A673 (cell line): ENCODE data around the gene LIPI. TPM values are rescaled to one million over a fixed set of nuclear protein-coding genes. Genes with fewer than 3 reads are reported as not detected.
"Not testable (repeated sequence)": the region's sequence is repeated elsewhere in the genome, so short reads cannot be mapped to it uniquely, and the experiment has no call there.

ENCODE experiments used
- BruUV-seq: library from RNA; stranded (reverse); fragments of 400-500 nt; replicated peaks from 2 replicates; lab custom pipeline; 2021; lab: Mats Ljungman, UMichigan
- CTCF ChIA-PET: fragments of 300-600 bp; sonication (Branson Sonifier 250); formaldehyde crosslinking; loops from one replicate; lab custom pipeline; 2022; ENCODE audit warnings: antibody characterized with exemption; lab: Charles Lee
- POLR2A ChIA-PET: fragments of 300-600 bp; sonication (Branson Sonifier 250); formaldehyde crosslinking; loops from one replicate; lab custom pipeline; 2022; ENCODE audit warnings: antibody characterized with exemption; ENCODE audit not compliant: low non-redundant PET; lab: Charles Lee
- DNase-seq: peaks from one replicate; pipeline ENCODE4 v3.0.0-alpha.2; 2015; ENCODE audit warnings: low spot score
- H3K27ac ChIP-seq: fragments of 200-600 bp; sonication (generic); 2 replicates; pipeline ENCODE4 v1.5.1; 2016; ENCODE audit warnings: mixed run types, low read depth, mild to moderate bottlenecking, mixed read lengths, antibody characterized with exemption, low read length; ENCODE audit not compliant: poor library complexity, severe bottlenecking
- H3K27me3 ChIP-seq: fragments of 200-600 bp; sonication (generic); replicated peaks from 2 replicates; pipeline ENCODE4 v1.6.1; 2017; ENCODE audit warnings: mixed run types, low read depth, mild to moderate bottlenecking, mixed read lengths, antibody characterized with exemption, low read length; ENCODE audit not compliant: insufficient read depth, poor library complexity
- H3K36me3 ChIP-seq: fragments of 200-600 bp; sonication (generic); 2 replicates; pipeline ENCODE4 v1.6.1; 2016; ENCODE audit warnings: mixed run types, mild to moderate bottlenecking, mixed read lengths, antibody characterized with exemption, low read length; ENCODE audit not compliant: insufficient read depth, poor library complexity, severe bottlenecking
- H3K4me1 ChIP-seq: fragments of 200-600 bp; sonication (generic); 2 replicates; pipeline ENCODE4 v1.6.1; 2017; ENCODE audit warnings: mixed run types, mild to moderate bottlenecking, mixed read lengths, antibody characterized with exemption, low read length; ENCODE audit not compliant: insufficient read depth, poor library complexity, severe bottlenecking
- H3K4me3 ChIP-seq: fragments of 200-600 bp; sonication (generic); 2 replicates; pipeline ENCODE4 v1.5.1; 2016; ENCODE audit warnings: low read depth, mixed run types, mild to moderate bottlenecking, mixed read lengths, low read length; ENCODE audit not compliant: poor library complexity, severe bottlenecking
- H3K9me3 ChIP-seq: fragments of 200-600 bp; sonication (generic); 2 replicates; pipeline ENCODE4 v1.6.1; 2016; ENCODE audit warnings: mixed run types, low read depth, mild to moderate bottlenecking, mixed read lengths, antibody characterized with exemption, low read length; ENCODE audit not compliant: poor library complexity, severe bottlenecking
- EZH2 ChIP-seq: fragments of 200-600 bp; sonication (generic); IDR thresholded peaks from 2 replicates; pipeline ENCODE4 v1.6.1; 2017; ENCODE audit warnings: borderline replicate concordance, low read depth, mild to moderate bottlenecking, mixed read lengths, antibody characterized with exemption, low read length; ENCODE audit not compliant: poor library complexity, severe bottlenecking
- intact Hi-C: fragments of 100-400 bp; cut with micrococcal nuclease; formaldehyde crosslinking; loops from one replicate; pipeline ENCODE4 v1.10.0; 2022; ENCODE audit not compliant: unreplicated experiment
- total RNA-seq: library from RNA; stranded (reverse); gene quantifications from 2 replicates; pipeline ENCODE4 v1.2.3, GENCODE V29; 2021
- TF ChIP-seq, protein P1 (sequence below): fragments of 300-800, 200-600 bp; sonication (generic); conservative IDR thresholded peaks from 2 replicates; pipeline ENCODE4 v1.5.1; 2017; ENCODE audit warnings: low read depth, mild to moderate bottlenecking, antibody characterized with exemption, low read length, moderate library complexity, mixed read lengths

The LIPI gene
- total RNA-seq, 1 experiment from 2014 or later: 138 TPM

DNA sequence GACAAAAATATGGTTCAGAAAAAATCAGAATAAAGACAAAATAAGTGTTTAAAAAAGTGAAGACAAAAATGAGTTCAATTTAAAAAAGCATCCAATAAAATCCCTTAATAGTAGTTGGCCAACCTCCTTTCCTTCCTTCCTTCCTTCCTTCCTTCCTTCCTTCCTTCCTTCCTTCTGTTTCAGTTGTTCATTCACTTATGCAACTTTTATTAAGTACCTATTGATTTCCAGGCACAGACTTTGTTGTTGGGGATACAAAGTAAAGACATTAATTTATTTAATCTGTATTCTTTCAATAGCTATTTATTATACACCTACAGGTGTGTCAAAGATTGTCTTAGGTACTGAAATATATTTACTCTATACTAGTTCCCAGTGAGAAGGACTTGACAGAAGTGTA is 2.4 kb upstream of the LIPI start:
- no TSS peak for BruUV-seq
- no peaks in the 10 kb centered on the region for H3K9me3 ChIP-seq
- H3K27me3 ChIP-seq: no peaks in the 10 kb centered on the region
- ChIA-PET POLR2A (interaction anchor here (0.6 kb wide), 1 partner anchor 1884 kb away, joined by 4 read pairs; no protein-coding TSS in a partner anchor), CTCF (no interaction called here)
- peak; percentile 86 for DNase-seq
- TF ChIP-seq, protein P1, sequence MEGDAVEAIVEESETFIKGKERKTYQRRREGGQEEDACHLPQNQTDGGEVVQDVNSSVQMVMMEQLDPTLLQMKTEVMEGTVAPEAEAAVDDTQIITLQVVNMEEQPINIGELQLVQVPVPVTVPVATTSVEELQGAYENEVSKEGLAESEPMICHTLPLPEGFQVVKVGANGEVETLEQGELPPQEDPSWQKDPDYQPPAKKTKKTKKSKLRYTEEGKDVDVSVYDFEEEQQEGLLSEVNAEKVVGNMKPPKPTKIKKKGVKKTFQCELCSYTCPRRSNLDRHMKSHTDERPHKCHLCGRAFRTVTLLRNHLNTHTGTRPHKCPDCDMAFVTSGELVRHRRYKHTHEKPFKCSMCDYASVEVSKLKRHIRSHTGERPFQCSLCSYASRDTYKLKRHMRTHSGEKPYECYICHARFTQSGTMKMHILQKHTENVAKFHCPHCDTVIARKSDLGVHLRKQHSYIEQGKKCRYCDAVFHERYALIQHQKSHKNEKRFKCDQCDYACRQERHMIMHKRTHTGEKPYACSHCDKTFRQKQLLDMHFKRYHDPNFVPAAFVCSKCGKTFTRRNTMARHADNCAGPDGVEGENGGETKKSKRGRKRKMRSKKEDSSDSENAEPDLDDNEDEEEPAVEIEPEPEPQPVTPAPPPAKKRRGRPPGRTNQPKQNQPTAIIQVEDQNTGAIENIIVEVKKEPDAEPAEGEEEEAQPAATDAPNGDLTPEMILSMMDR: no peak
- TF ChIP-seq EZH2: no peak
- intact Hi-C loops: no loop called here
- no peak overlapping the region for H3K4me3 ChIP-seq
- H3K27ac ChIP-seq: peak overlapping the region; percentile 96
- peaks cover 16% of the 10 kb centered on the region for H3K36me3 ChIP-seq
- peaks cover 35% of the 10 kb centered on the region for H3K4me1 ChIP-seq

DNA sequence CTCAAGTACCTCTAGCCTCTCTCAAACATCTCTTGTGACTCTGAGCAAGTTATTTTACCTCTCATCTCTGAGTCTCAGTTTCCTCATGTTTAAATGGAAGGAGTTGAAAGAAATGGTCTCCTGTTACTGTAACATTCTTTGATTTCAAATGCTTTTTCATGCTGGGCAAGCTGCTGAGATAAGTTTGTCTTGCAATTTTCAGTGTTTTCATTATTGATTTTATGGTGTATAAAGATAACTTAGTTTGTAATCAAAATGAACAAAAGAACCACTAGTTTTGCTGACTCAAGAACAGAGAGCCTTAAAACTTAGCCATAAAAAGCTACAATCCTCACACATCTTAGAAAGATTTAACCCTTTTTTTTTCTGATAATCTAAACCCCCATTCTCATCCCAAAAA is 4.5 kb downstream of the LIPI start:
- TF ChIP-seq, protein P1: no peak
- TF ChIP-seq EZH2: no peak
- ChIA-PET POLR2A (no interaction called here), CTCF (no interaction called here)
- no peaks in the 10 kb centered on the region for H3K27me3 ChIP-seq
- peaks cover 11% of the 10 kb centered on the region for H3K4me1 ChIP-seq
- H3K9me3 ChIP-seq: peaks cover under 1% of the 10 kb centered on the region
- peak; percentile 70 for DNase-seq
- peak overlapping the region; percentile 96 for H3K27ac ChIP-seq
- BruUV-seq: TSS peak; percentile 30
- H3K36me3 ChIP-seq: peaks cover 23% of the 10 kb centered on the region
- H3K4me3 ChIP-seq: peak overlapping the region; percentile 60
- intact Hi-C loops: no loop called here

DNA sequence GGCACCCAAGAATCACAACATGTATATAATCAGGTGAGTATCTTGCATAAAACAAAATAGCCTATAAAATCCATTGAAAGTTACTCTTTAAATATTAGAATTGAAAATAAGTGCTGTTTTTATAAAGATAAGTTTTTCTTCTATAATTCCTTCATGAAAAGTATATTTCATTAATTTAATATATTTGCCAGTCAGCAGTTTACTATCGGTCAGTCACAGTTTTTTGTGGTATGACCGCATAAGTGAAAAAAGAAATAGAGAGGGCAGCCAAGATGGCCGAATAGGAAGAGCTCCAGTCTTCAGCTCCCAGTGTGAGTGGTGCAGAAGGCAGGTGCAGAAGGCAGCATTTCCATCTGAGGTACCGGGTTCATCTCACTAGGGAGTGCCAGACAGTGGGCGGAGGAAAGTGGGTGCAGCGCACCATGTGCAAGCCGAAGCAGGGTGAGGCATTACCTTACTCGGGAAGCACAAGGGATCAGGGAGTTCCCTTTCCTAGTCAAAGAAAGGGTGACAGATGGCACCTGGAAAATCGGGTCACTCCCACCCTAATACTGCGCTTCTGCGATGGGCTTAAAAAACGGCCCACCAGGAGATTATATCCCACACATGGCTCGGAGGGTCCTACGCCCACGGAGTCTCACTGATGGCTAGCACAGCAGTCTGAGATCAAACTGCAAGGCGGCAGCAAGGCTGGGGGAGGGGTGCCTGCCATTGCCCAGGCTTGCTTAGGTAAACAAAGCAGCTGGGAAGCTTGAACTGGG is 44.1 kb downstream of the LIPI start:
- H3K9me3 ChIP-seq, DNase-seq, H3K27ac ChIP-seq, H3K4me1 ChIP-seq, intact Hi-C loops, H3K4me3 ChIP-seq, BruUV-seq, CTCF ChIA-PET, H3K27me3 ChIP-seq: not testable (repeated sequence)
- POLR2A ChIA-PET: interaction anchor here (0.6 kb wide), 1 partner anchor 49 kb away, joined by 4 read pairs; the partner anchor contains the start of gene RBM11
- H3K36me3 ChIP-seq: peaks cover 49% of the 10 kb centered on the region
